Endothelial cell of umbilical vein (primary cell): ENCODE data around the gene MBOAT1. TPM values are rescaled to one million over a fixed set of nuclear protein-coding genes. Genes with fewer than 3 reads are reported as not detected.

Experiments
- BruUV-seq: library from RNA; stranded (reverse); fragments of 400-500 nt; replicated peaks from 2 replicates; lab custom pipeline; 2021; lab: Mats Ljungman, UMichigan
- CTCF ChIA-PET: fragments of 300-600, 350-600 bp; sonication (Branson Sonifier 250); formaldehyde crosslinking; loops from one replicate; lab custom pipeline; 2021; ENCODE audit warnings: antibody characterized with exemption, inconsistent platforms; lab: Charles Lee
- POLR2A ChIA-PET: fragments of 300-600, 350-600 bp; sonication (Branson Sonifier 250); formaldehyde crosslinking; loops from one replicate; lab custom pipeline; 2021; ENCODE audit warnings: antibody characterized with exemption, inconsistent platforms; lab: Charles Lee
- DNase-seq: peaks from one replicate; pipeline ENCODE4 v3.0.0-alpha.2; 2011; ENCODE audit warnings: low read depth, low spot score
- FAIRE-seq: peaks from 2 replicates; lab custom pipeline; 2011; peaks lifted over from hg19 to GRCh38; lab: Jason Lieb, UNC
- H2AFZ ChIP-seq: 2 replicates; pipeline ENCODE4 v1.6.0; 2012; ENCODE audit warnings: low read depth, low read length, control low read depth, inconsistent platforms
- H3K27ac ChIP-seq: 2 replicates; pipeline ENCODE4 v1.5.1; 2011; ENCODE audit warnings: low read depth, mild to moderate bottlenecking, control low read depth, low read length, moderate library complexity; ENCODE audit not compliant: insufficient read depth
- H3K27me3 ChIP-seq, 2 experiments: 2 replicates each; pipeline versions ENCODE4 v1.6.0 to v1.6.1; 2011; ENCODE audit warnings: low read length in 2 of 2, mixed read lengths in 1 of 2; ENCODE audit not compliant: control insufficient read depth in 2 of 2, insufficient read depth in 2 of 2
- H3K36me3 ChIP-seq, 2 experiments: 2 replicates in 1 of 2; 3 replicates in 1 of 2; pipeline ENCODE4 v1.5.1; 2011; ENCODE audit warnings: low read length in 2 of 2, mild to moderate bottlenecking in 1 of 2, moderate library complexity in 1 of 2; ENCODE audit not compliant: control insufficient read depth in 2 of 2, insufficient read depth in 2 of 2; ENCODE audit errors: extremely low read depth in 1 of 2
- H3K4me1 ChIP-seq: 3 replicates; pipeline ENCODE4 v1.5.1; 2011; ENCODE audit warnings: mild to moderate bottlenecking, low read length; ENCODE audit not compliant: control insufficient read depth, insufficient read depth; ENCODE audit errors: extremely low read depth
- H3K4me2 ChIP-seq: 2 replicates; pipeline ENCODE4 v1.6.1; 2011; ENCODE audit warnings: low read length, control low read depth, mixed read lengths; ENCODE audit not compliant: insufficient read depth
- H3K4me3 ChIP-seq, 3 experiments: fragments of 200-600 bp in 1 of 3; sonication (generic), shearing (Covaris generic) in 1 of 3; replicated peaks in 1 of 3; 2 replicates each; pipeline ENCODE4 v1.5.1; 2011 to 2016; ENCODE audit warnings: control low read depth in 3 of 3, low read length in 3 of 3, mild to moderate bottlenecking in 2 of 3, inconsistent platforms in 1 of 3, low read depth in 1 of 3, moderate library complexity in 1 of 3; ENCODE audit not compliant: insufficient read depth in 1 of 3
- H3K79me2 ChIP-seq: 2 replicates; pipeline ENCODE4 v1.6.0; 2012; ENCODE audit warnings: low read length, inconsistent platforms; ENCODE audit not compliant: control insufficient read depth, insufficient read depth
- H3K9ac ChIP-seq: replicated peaks from 2 replicates; pipeline ENCODE3; 2011; ENCODE audit warnings: low read length, control low read depth; ENCODE audit not compliant: insufficient read depth; ENCODE audit errors: extremely low read depth
- H3K9me1 ChIP-seq: replicated peaks from 3 replicates; pipeline ENCODE4 v1.6.0; 2011; ENCODE audit warnings: mild to moderate bottlenecking, low read length; ENCODE audit not compliant: control insufficient read depth, insufficient read depth; ENCODE audit errors: extremely low read depth
- H3K9me3 ChIP-seq: replicated peaks from 2 replicates; pipeline ENCODE4 v1.5.1; 2012; ENCODE audit warnings: low read length, inconsistent platforms; ENCODE audit not compliant: control insufficient read depth, insufficient read depth
- H4K20me1 ChIP-seq: replicated peaks from 2 replicates; pipeline ENCODE3; 2011; ENCODE audit warnings: mild to moderate bottlenecking, low read length; ENCODE audit not compliant: control insufficient read depth, insufficient read depth; ENCODE audit errors: extremely low read depth
- CTCF ChIP-seq, 2 donors: IDR thresholded peaks; 1 replicate in 1 of 2; 2 replicates in 1 of 2; pipeline ENCODE4 v1.5.1; 2011; ENCODE audit warnings: low read length in 2 of 2, mild to moderate bottlenecking in 2 of 2, moderate library complexity in 2 of 2, control low read depth in 1 of 2, inconsistent platforms in 1 of 2, low read depth in 1 of 2; ENCODE audit not compliant: insufficient read depth in 1 of 2; ENCODE audit errors: extremely low read depth in 1 of 2
- EZH2 ChIP-seq: IDR thresholded peaks from 2 replicates; pipeline ENCODE4 v1.6.1; 2012; ENCODE audit warnings: borderline replicate concordance, low read depth, mild to moderate bottlenecking, moderate library complexity, low read length, inconsistent platforms; ENCODE audit not compliant: severe bottlenecking
- FOS ChIP-seq: IDR thresholded peaks from 2 replicates; pipeline ENCODE4 v1.6.1; 2011; ENCODE audit warnings: mild to moderate bottlenecking, low read length, moderate library complexity, borderline replicate concordance; ENCODE audit not compliant: insufficient read depth
- GATA2 ChIP-seq: IDR thresholded peaks from 2 replicates; pipeline ENCODE4 v1.7.0; 2011; ENCODE audit warnings: low read depth, mild to moderate bottlenecking, moderate library complexity, mixed read lengths, low read length; ENCODE audit not compliant: insufficient read length, insufficient read depth
- JUN ChIP-seq: IDR thresholded peaks from 2 replicates; pipeline ENCODE4 v1.6.1; 2011; ENCODE audit warnings: borderline replicate concordance, low read depth; ENCODE audit not compliant: insufficient read length, insufficient read depth
- MAX ChIP-seq: IDR thresholded peaks from 2 replicates; pipeline ENCODE4 v1.6.1; 2011; ENCODE audit not compliant: insufficient read depth, insufficient read length
- MYC ChIP-seq: IDR thresholded peaks from one replicate; pipeline ENCODE4 v1.6.1; 2011; ENCODE audit warnings: mild to moderate bottlenecking, low read depth, low read length
- POLR2A ChIP-seq: IDR thresholded peaks from 2 replicates; pipeline ENCODE4 v1.6.1; 2012; ENCODE audit warnings: low read depth, mild to moderate bottlenecking, control low read depth, low read length
- POLR2AphosphoS5 ChIP-seq: IDR thresholded peaks from 2 replicates; pipeline ENCODE4 v1.6.1; 2012; ENCODE audit warnings: low read depth, mild to moderate bottlenecking, control low read depth, low read length, moderate library complexity; ENCODE audit not compliant: insufficient read depth
- dilution Hi-C: fragments of 300-500 bp; cut with MboI; formaldehyde crosslinking; loops from one replicate; pipeline ENCODE4 v1.15.0; 2019; ENCODE audit warnings: low sequenced_read_pairs; ENCODE audit not compliant: extremely low pct_ligation_motif_present
- intact Hi-C: fragments of 100-400 bp; cut with micrococcal nuclease; formaldehyde crosslinking; loops from one replicate; pipeline ENCODE4 v1.10.0; 2022
- polyA plus RNA-seq, 4 experiments: library from polyadenylated mRNA; depleted of rRNA in 3 of 4; stranded (reverse) in 3 of 4; unstranded in 1 of 4; fragments of >200 nt; gene quantifications; 2 replicates each; pipeline versions ENCODE4 v1.2.1 to v1.2.3, GENCODE V29; 2011 to 2012; ENCODE audit warnings: missing spikeins in 1 of 4
- total RNA-seq: library from RNA; stranded (reverse); gene quantifications from 2 replicates; pipeline ENCODE4 v1.2.3, GENCODE V29; 2021

Gene MBOAT1
- total and polyA plus RNA-seq, 2 donors (not counting 3 experiments of a cell fraction or from before 2014, with no cell fraction given) = 2.1 to 5.4 TPM

GRCh38 chr6:20134613-20135012 is 77.7 kb downstream of the MBOAT1 start:
- Histone ChIP-seq H4K20me1 (no peaks in the 10 kb centered on the region), H3K27ac (no peak overlapping the region), H3K9me1 (no peaks in the 10 kb centered on the region), H3K4me1 (no peaks in the 10 kb centered on the region), H3K4me3 (no peak overlapping the region), H2AFZ (no peak overlapping the region), H3K36me3 (no peaks in the 10 kb centered on the region), H3K9ac (no peak overlapping the region), H3K9me3 (no peaks in the 10 kb centered on the region), H3K27me3 (no peaks in the 10 kb centered on the region), H3K4me2 (no peak overlapping the region), H3K79me2 (no peaks in the 10 kb centered on the region)
- ChIA-PET CTCF (interaction anchor here (3.0 kb wide), 1 partner anchor 8 kb away, joined by 13 read pairs; no protein-coding TSS in a partner anchor), POLR2A (no interaction called here)
- intact Hi-C loops (no loop called here), dilution Hi-C loops (no loop called here)
- FAIRE-seq = no peak
- BruUV-seq = no TSS peak
- no peak for DNase-seq
- no peak for TF ChIP-seq GATA2
- TF ChIP-seq MAX = no peak
- no peak for TF ChIP-seq POLR2A
- no peak for TF ChIP-seq FOS
- TF ChIP-seq JUN = no peak
- no peak for TF ChIP-seq MYC
- no peak for TF ChIP-seq POLR2AphosphoS5
- TF ChIP-seq CTCF (IDR thresholded peaks at IDR 0.05; ENCODE audit: extremely low read depth in 1 of 2, insufficient read depth in 1 of 2, low read depth in 1 of 2, low read length in 2 of 2) = no peak
- no peak for TF ChIP-seq EZH2
